Lower leg skin (tissue), 3 donors: Measurements from ENCODE around the gene PCBP1.

ENCODE experiments used
- POLR2A ChIP-seq, 2 donors: fragments of 450-650 bp; IDR thresholded peaks; one replicate each; pipeline ENCODE4 v1.6.1; 2016 to 2017; ENCODE audit warnings: antibody characterized with exemption in 2 of 2, mild to moderate bottlenecking in 1 of 2, moderate library complexity in 1 of 2
- TF ChIP-seq, protein P1 (sequence below), 3 donors: fragments of 450-650 bp; IDR thresholded peaks; one replicate each; pipeline ENCODE4 v1.5.1; 2016; ENCODE audit warnings: antibody characterized with exemption in 3 of 3, mild to moderate bottlenecking in 3 of 3, moderate library complexity in 2 of 3

DNA sequence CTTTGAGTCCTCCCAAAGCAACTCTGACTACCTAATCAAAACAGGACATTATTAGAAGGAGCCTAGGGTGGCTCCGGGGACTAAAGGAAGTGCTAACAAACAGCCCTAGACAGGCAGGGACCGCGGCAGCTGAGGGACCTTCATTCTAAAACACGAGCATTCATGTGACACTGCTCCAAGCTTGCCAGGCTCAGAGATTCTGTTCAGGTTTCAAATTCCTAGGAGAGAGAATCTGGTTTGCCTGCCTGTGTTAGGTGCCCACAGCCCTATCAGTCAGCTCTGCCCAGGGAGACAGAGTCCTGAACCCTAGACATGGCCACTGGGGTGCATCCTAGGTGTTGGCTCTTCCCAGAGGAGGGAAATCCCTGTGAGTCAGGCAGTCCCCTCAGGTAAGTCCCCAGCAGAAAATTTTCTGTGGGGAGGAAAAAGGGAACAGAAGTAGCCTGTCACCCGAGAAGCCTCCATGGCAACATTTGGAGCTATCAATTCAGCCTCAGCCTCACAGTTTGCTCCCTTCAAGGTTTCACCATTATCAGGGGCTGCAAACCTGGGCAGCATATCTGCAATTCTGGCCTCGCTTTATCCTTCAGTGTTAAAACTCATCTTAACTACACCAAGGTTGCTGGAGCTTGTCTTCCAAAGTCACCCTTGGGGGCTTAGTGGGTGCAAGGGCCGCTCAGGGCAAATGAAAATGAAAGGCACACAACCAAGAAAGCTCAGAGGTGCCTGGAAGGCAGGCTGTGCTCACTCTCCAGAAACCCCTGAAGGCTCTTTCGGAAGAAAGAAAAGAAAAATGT lies 28.6 kb downstream of the PCBP1 start:
- TF ChIP-seq, protein P1, sequence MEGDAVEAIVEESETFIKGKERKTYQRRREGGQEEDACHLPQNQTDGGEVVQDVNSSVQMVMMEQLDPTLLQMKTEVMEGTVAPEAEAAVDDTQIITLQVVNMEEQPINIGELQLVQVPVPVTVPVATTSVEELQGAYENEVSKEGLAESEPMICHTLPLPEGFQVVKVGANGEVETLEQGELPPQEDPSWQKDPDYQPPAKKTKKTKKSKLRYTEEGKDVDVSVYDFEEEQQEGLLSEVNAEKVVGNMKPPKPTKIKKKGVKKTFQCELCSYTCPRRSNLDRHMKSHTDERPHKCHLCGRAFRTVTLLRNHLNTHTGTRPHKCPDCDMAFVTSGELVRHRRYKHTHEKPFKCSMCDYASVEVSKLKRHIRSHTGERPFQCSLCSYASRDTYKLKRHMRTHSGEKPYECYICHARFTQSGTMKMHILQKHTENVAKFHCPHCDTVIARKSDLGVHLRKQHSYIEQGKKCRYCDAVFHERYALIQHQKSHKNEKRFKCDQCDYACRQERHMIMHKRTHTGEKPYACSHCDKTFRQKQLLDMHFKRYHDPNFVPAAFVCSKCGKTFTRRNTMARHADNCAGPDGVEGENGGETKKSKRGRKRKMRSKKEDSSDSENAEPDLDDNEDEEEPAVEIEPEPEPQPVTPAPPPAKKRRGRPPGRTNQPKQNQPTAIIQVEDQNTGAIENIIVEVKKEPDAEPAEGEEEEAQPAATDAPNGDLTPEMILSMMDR (IDR thresholded peaks at IDR 0.05), result no peak
- TF ChIP-seq POLR2A (IDR thresholded peaks at IDR 0.05), result no peak
